Measurements from ENCODE around the gene MMEL1. TPM values are rescaled to one million over a fixed set of nuclear protein-coding genes. Genes with fewer than 3 reads are reported as not detected.

Gene MMEL1
- total RNA-seq, 1 experiment from 2014 or later, result not detected

GRCh38 chr1:2604156-2604843 lies 28.5 kb downstream of the MMEL1 start:
- no peak for TF ChIP-seq CTCF (IDR thresholded peaks at IDR 0.05; ENCODE audit: unreplicated experiment)
- no peaks in the 10 kb centered on the region for H3K4me1 Mint-ChIP-seq (ENCODE audit: insufficient read depth, unreplicated experiment)
- H3K36me3 Mint-ChIP-seq (ENCODE audit: insufficient read depth, unreplicated experiment), result no peaks in the 10 kb centered on the region
- H3K27me3 Mint-ChIP-seq (ENCODE audit: insufficient read depth, unreplicated experiment), result peaks cover 26% of the 10 kb centered on the region
- H3K9me3 Mint-ChIP-seq (ENCODE audit: unreplicated experiment), result no peaks in the 10 kb centered on the region
- no peak for DNase-seq (ENCODE audit: unreplicated experiment)
- ChIA-PET POLR2A (no interaction called here), CTCF (no interaction called here)
- BruUV-seq (replicated peaks), result no TSS peak
- H3K4me3 Mint-ChIP-seq (ENCODE audit: unreplicated experiment), result no peak overlapping the region
- intact Hi-C loops (cut with micrococcal nuclease), result no loop called here
- H3K27ac Mint-ChIP-seq (ENCODE audit: low read depth, unreplicated experiment), result no peak overlapping the region

DNA sequence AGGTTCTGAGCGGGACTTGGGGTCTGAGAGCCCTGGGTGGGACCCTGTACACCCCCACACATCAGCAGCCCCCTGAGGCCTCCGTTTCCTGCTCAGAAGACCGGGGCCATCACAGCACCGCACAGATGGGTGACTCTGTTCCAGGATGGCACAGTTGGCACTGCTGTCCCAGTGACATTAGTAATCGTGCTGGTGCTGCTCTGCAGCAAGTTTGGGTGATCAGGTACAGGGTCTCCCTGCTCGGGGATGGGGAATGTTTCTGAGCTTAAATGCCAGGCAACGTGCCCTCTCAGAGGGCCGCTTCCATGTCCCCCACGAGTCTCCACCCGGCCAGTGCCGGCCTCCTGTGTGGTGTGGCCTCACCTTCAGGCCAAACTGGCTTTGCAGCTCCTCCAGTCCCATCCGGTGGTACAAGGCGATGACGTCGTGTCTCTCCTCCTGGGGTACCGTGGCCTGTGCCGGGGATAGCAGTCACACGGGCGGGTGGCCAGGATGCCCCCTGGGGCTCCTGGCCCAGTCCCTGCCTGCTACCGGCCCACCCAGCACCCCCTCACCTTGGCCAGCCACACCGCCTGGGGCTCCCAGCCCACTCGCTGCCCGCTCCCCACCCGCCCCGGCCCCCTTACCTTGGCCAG lies 29.2 kb downstream of the MMEL1 start:
- intact Hi-C loops (cut with micrococcal nuclease), result no loop called here
- no TSS peak for BruUV-seq (replicated peaks)
- DNase-seq (ENCODE audit: unreplicated experiment), result no peak
- H3K27ac Mint-ChIP-seq (ENCODE audit: low read depth, unreplicated experiment), result no peak overlapping the region
- no peaks in the 10 kb centered on the region for H3K9me3 Mint-ChIP-seq (ENCODE audit: unreplicated experiment)
- peaks cover 31% of the 10 kb centered on the region for H3K27me3 Mint-ChIP-seq (ENCODE audit: insufficient read depth, unreplicated experiment)
- H3K4me1 Mint-ChIP-seq (ENCODE audit: insufficient read depth, unreplicated experiment), result no peaks in the 10 kb centered on the region
- ChIA-PET POLR2A (no interaction called here), CTCF (no interaction called here)
- H3K4me3 Mint-ChIP-seq (ENCODE audit: unreplicated experiment), result no peak overlapping the region
- H3K36me3 Mint-ChIP-seq (ENCODE audit: insufficient read depth, unreplicated experiment), result no peaks in the 10 kb centered on the region
- no peak for TF ChIP-seq CTCF (IDR thresholded peaks at IDR 0.05; ENCODE audit: unreplicated experiment)

DNA sequence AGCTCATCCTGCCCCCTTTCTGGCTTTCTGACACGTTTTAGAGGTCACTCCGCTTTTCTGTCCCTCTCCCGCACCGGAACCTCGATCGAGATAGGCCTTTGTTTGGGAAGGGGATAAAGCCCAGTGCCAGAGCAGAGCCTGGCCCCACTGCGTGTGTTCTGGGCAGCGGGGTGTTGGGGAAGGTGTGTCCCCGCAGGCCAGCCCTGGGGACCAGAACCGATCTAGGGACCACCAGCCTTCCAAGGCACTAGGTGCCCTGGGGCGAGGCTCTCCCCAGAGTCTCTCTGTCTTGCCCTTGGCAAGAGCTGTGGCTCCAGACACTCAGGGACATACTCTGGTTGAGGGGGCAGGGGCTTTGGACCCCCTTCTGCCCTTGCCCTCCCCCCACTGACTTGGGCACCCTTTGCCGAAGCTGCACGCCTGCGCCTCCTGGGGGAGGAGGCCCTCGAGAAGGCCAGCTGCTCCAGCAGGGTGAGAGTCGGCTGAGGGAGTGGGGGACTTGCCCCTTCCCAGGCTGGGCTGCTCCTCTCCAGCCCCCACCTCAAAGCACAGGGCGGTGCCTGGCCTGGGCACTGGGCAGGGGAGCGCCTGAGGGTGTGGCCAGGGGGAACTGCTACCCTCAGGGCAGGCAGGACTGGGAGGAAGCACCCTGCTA lies 29.8 kb downstream of the MMEL1 start:
- POLR2A ChIA-PET, result no interaction called here
- H3K27me3 Mint-ChIP-seq (ENCODE audit: insufficient read depth, unreplicated experiment), result peaks cover 38% of the 10 kb centered on the region
- H3K4me1 Mint-ChIP-seq (ENCODE audit: insufficient read depth, unreplicated experiment), result no peaks in the 10 kb centered on the region
- CTCF ChIA-PET, result interaction anchor here (0.6 kb wide), 1 partner anchor 56 kb away, joined by 3 read pairs; no protein-coding TSS in a partner anchor
- no TSS peak for BruUV-seq (replicated peaks)
- intact Hi-C loops (cut with micrococcal nuclease), result no loop called here
- no peaks in the 10 kb centered on the region for H3K9me3 Mint-ChIP-seq (ENCODE audit: unreplicated experiment)
- no peak for DNase-seq (ENCODE audit: unreplicated experiment)
- H3K27ac Mint-ChIP-seq (ENCODE audit: low read depth, unreplicated experiment), result no peak overlapping the region
- no peaks in the 10 kb centered on the region for H3K36me3 Mint-ChIP-seq (ENCODE audit: insufficient read depth, unreplicated experiment)
- TF ChIP-seq CTCF (IDR thresholded peaks at IDR 0.05; ENCODE audit: unreplicated experiment), result no peak
- H3K4me3 Mint-ChIP-seq (ENCODE audit: unreplicated experiment), result no peak overlapping the region

GRCh38 chr1:2602311-2602835 lies 30.4 kb downstream of the MMEL1 start:
- H3K4me1 Mint-ChIP-seq (ENCODE audit: insufficient read depth, unreplicated experiment), result no peaks in the 10 kb centered on the region
- no peak for DNase-seq (ENCODE audit: unreplicated experiment)
- no TSS peak for BruUV-seq (replicated peaks)
- CTCF ChIA-PET, result interaction anchor here (0.6 kb wide), 1 partner anchor 55 kb away, joined by 3 read pairs; no protein-coding TSS in a partner anchor
- no peaks in the 10 kb centered on the region for H3K36me3 Mint-ChIP-seq (ENCODE audit: insufficient read depth, unreplicated experiment)
- no peaks in the 10 kb centered on the region for H3K9me3 Mint-ChIP-seq (ENCODE audit: unreplicated experiment)
- no peak for TF ChIP-seq CTCF (IDR thresholded peaks at IDR 0.05; ENCODE audit: unreplicated experiment)
- H3K27ac Mint-ChIP-seq (ENCODE audit: low read depth, unreplicated experiment), result no peak overlapping the region
- H3K4me3 Mint-ChIP-seq (ENCODE audit: unreplicated experiment), result no peak overlapping the region
- intact Hi-C loops (cut with micrococcal nuclease), result no loop called here
- H3K27me3 Mint-ChIP-seq (ENCODE audit: insufficient read depth, unreplicated experiment), result peaks cover 42% of the 10 kb centered on the region
- POLR2A ChIA-PET, result no interaction called here
